HG03103 (cell line): Measurements from ENCODE around the gene ZNF644.

Experiments used
- ATAC-seq: cut with Tn5 transposase; IDR thresholded peaks from one replicate; pipeline ENCODE4 v1.9.1; 2021; ENCODE audit warnings: low read depth; ENCODE audit not compliant: unreplicated experiment

ZNF644 gene

GRCh38 chr1:91024481-91025119, 2.8 kb upstream of the ZNF644 start:
- no peak for ATAC-seq

GRCh38 chr1:91022518-91022929, 689 bp upstream of the ZNF644 start:
- no peak for ATAC-seq

- ATAC-seq: peak; percentile 34
Measured at GRCh38 chr1:91020967-91021685, 709 bp downstream of the ZNF644 start.

- ATAC-seq: no peak
Measured at GRCh38 chr1:91020486-91020885, 1.3 kb downstream of the ZNF644 start.

GRCh38 chr1:91018006-91018405, 3.8 kb downstream of the ZNF644 start:
- no peak for ATAC-seq

- no peak for ATAC-seq
Measured at GRCh38 chr1:91015794-91016550, 5.9 kb downstream of the ZNF644 start.

- ATAC-seq: no peak
Measured at GRCh38 chr1:91015358-91015780, 6.5 kb downstream of the ZNF644 start.

- ATAC-seq: no peak
Measured at GRCh38 chr1:91014475-91014874, 7.4 kb downstream of the ZNF644 start.

GRCh38 chr1:91013302-91013701, 8.5 kb downstream of the ZNF644 start:
- ATAC-seq: no peak

- ATAC-seq: no peak
Measured at GRCh38 chr1:91012196-91012595, 9.6 kb downstream of the ZNF644 start.

- ATAC-seq: no peak
Measured at GRCh38 chr1:91011726-91012125, 10.1 kb downstream of the ZNF644 start.

GRCh38 chr1:91007827-91008226, 14.0 kb downstream of the ZNF644 start:
- ATAC-seq: no peak

- ATAC-seq: no peak
Measured at GRCh38 chr1:91007092-91007491, 14.7 kb downstream of the ZNF644 start.

- no peak for ATAC-seq
Measured at GRCh38 chr1:91006113-91006908, 15.5 kb downstream of the ZNF644 start.

- ATAC-seq: no peak
Measured at GRCh38 chr1:91005285-91005684, 16.6 kb downstream of the ZNF644 start.

GRCh38 chr1:91004145-91004544, 17.7 kb downstream of the ZNF644 start:
- ATAC-seq: no peak

- no peak for ATAC-seq
Measured at GRCh38 chr1:90996742-90997413, 25.0 kb downstream of the ZNF644 start.

GRCh38 chr1:90995311-90995894, 26.4 kb downstream of the ZNF644 start:
- ATAC-seq: no peak

- no peak for ATAC-seq
Measured at GRCh38 chr1:90994461-90994860, 27.4 kb downstream of the ZNF644 start.

- ATAC-seq: no peak
Measured at GRCh38 chr1:90993245-90993644, 28.6 kb downstream of the ZNF644 start.
